Measurements from ENCODE around the gene COL13A1. TPM values are rescaled to one million over a fixed set of nuclear protein-coding genes. Genes with fewer than 3 reads are reported as not detected.

Gene COL13A1
- total RNA-seq, 1 experiment from 2014 or later, result 3.6 TPM

GRCh38 chr10:69810675-69811397 lies 9.1 kb downstream of the COL13A1 start:
- no peak for DNase-seq
- H4K8ac ChIP-seq (replicated peaks; ENCODE audit: insufficient read length, low read depth, low read length), result no peak overlapping the region
- no peaks in the 10 kb centered on the region for H3K9me3 ChIP-seq (ENCODE audit: control insufficient read depth, low read depth, low read length)
- H2AK5ac ChIP-seq (ENCODE audit: insufficient read length, low read length), result no peak overlapping the region
- H3K4me3 Mint-ChIP-seq, result no peak overlapping the region
- 0 out of 3 replicates have a peak, but pooled peaks have one; percentile 15 for TF ChIP-seq CTCF (conservative IDR thresholded peaks at IDR 0.05)
- H3K9ac ChIP-seq (ENCODE audit: extremely low read depth, insufficient read length, low read length), result no peak overlapping the region
- H4K91ac ChIP-seq (ENCODE audit: insufficient read length, low read depth, low read length), result no peak overlapping the region
- H3K56ac ChIP-seq (ENCODE audit: insufficient read length, low read depth, low read length), result no peak overlapping the region
- no peaks in the 10 kb centered on the region for H3K36me3 Mint-ChIP-seq (ENCODE audit: insufficient read depth in 1 of 3, low read depth in 3 of 3)
- H3K4me1 Mint-ChIP-seq, result peaks cover 26 to 45% of the 10 kb centered on the region in 2 experiments
- H2BK12ac ChIP-seq (ENCODE audit: insufficient read length, low read depth, low read length), result no peak overlapping the region
- H2BK15ac ChIP-seq (ENCODE audit: low read depth, low read length), result no peak overlapping the region
- H3K79me1 ChIP-seq (ENCODE audit: insufficient read depth, low read depth, low read length, poor library complexity, severe bottlenecking), result no peaks in the 10 kb centered on the region
- no peaks in the 10 kb centered on the region for H3K79me2 ChIP-seq (ENCODE audit: insufficient read depth, low read length)
- no peak overlapping the region for H3K18ac ChIP-seq (ENCODE audit: insufficient read length, low read depth, low read length)
- WGBS (ENCODE audit: extremely low coverage, insufficient read length, low lambda C conversion rate), result no CpG with 5 or more reads among the region's 12 CpGs
- no peaks in the 10 kb centered on the region for H4K20me1 ChIP-seq (ENCODE audit: control insufficient read depth, insufficient read depth, insufficient read length)
- H3K27ac ChIP-seq (ENCODE audit: insufficient read length, low read depth, low read length), result no peak overlapping the region
- H2BK120ac ChIP-seq (ENCODE audit: low read depth, low read length, poor library complexity, severe bottlenecking), result no peak overlapping the region
- no peak overlapping the region for H3K27ac Mint-ChIP-seq
- no peaks in the 10 kb centered on the region for H3K27me3 ChIP-seq (ENCODE audit: insufficient read depth, low read length)
- H2BK20ac ChIP-seq (ENCODE audit: low read depth, low read length, poor library complexity, severe bottlenecking), result no peak overlapping the region
- no peak overlapping the region for H4K5ac ChIP-seq (ENCODE audit: insufficient read length, low read depth, low read length)
- H3K4me1 ChIP-seq (ENCODE audit: insufficient read depth, low read length), result no peaks in the 10 kb centered on the region
- no peak overlapping the region for H3K4me2 ChIP-seq (ENCODE audit: insufficient read depth, insufficient read length, low read length)
- H3K9me3 Mint-ChIP-seq, result no peaks in the 10 kb centered on the region
- H2AFZ ChIP-seq (ENCODE audit: low read length), result no peak overlapping the region
- no peak overlapping the region for H3T11ph ChIP-seq (ENCODE audit: low read length)
- H3K27me3 Mint-ChIP-seq (ENCODE audit: low read depth), result peaks cover 12% of the 10 kb centered on the region
- H3K4ac ChIP-seq (ENCODE audit: low read depth, low read length), result no peak overlapping the region
- no peaks in the 10 kb centered on the region for H3K23me2 ChIP-seq (ENCODE audit: insufficient read length, low read depth, low read length, poor library complexity, severe bottlenecking)
- H2BK5ac ChIP-seq (ENCODE audit: insufficient read length, low read length), result no peak overlapping the region
- no peak overlapping the region for H3K23ac ChIP-seq (ENCODE audit: insufficient read length, low read depth, low read length)
- H3K14ac ChIP-seq (ENCODE audit: insufficient read depth, low read length), result no peak overlapping the region; the same call in 1 of the 2 replicates

Data from H9 (cell line).